RWPE2 (cell line): ENCODE measurements around the gene HSPD1.
A peak's percentile ranks its signal among the peaks of the same experiment; 100 is the strongest.

Experiments used
- ATAC-seq: fragments of 200-7000 bp; cut with Tn5 transposase; 3 replicates; pipeline ENCODE4 v1.9.1; 2021; ENCODE audit warnings: low read depth
- DNase-seq: peaks from one replicate; pipeline ENCODE4 v3.0.0-alpha.2; 2020; ENCODE audit warnings: low spot score
- H3K27ac ChIP-seq: fragments of 450-650 bp; 2 replicates; pipeline ENCODE4 v1.5.1; 2017; ENCODE audit warnings: mild to moderate bottlenecking; ENCODE audit not compliant: poor library complexity, severe bottlenecking
- H3K27me3 ChIP-seq: fragments of 250-450 bp; sonication (Bioruptor Pico); 2 replicates; pipeline ENCODE4 v1.5.1; 2021; ENCODE audit warnings: mild to moderate bottlenecking, moderate library complexity; ENCODE audit not compliant: insufficient read depth, poor library complexity, severe bottlenecking
- H3K36me3 ChIP-seq: fragments of 250-450 bp; sonication (Bioruptor Pico); 2 replicates; pipeline ENCODE4 v1.5.1; 2020; ENCODE audit warnings: low read depth, mild to moderate bottlenecking, moderate library complexity
- H3K4me1 ChIP-seq: fragments of 250-450 bp; sonication (Bioruptor Pico); 2 replicates; pipeline ENCODE4 v1.5.1; 2021; ENCODE audit warnings: mild to moderate bottlenecking, moderate library complexity; ENCODE audit not compliant: insufficient read depth, poor library complexity, severe bottlenecking
- H3K4me3 ChIP-seq: fragments of 250-450 bp; sonication (Bioruptor Pico); 2 replicates; pipeline ENCODE4 v1.5.1; 2021; ENCODE audit warnings: mild to moderate bottlenecking, moderate library complexity; ENCODE audit not compliant: severe bottlenecking
- H3K9me3 ChIP-seq: fragments of 250-450 bp; sonication (Bioruptor Pico); 2 replicates; pipeline ENCODE4 v1.5.1; 2021; ENCODE audit warnings: mild to moderate bottlenecking, moderate library complexity; ENCODE audit not compliant: severe bottlenecking
- TF ChIP-seq, protein P1 (sequence below): fragments of 450-650 bp; IDR thresholded peaks from one replicate; pipeline ENCODE4 v1.5.1; 2017; ENCODE audit warnings: mild to moderate bottlenecking, moderate library complexity; ENCODE audit not compliant: poor library complexity, severe bottlenecking

HSPD1 gene

DNA sequence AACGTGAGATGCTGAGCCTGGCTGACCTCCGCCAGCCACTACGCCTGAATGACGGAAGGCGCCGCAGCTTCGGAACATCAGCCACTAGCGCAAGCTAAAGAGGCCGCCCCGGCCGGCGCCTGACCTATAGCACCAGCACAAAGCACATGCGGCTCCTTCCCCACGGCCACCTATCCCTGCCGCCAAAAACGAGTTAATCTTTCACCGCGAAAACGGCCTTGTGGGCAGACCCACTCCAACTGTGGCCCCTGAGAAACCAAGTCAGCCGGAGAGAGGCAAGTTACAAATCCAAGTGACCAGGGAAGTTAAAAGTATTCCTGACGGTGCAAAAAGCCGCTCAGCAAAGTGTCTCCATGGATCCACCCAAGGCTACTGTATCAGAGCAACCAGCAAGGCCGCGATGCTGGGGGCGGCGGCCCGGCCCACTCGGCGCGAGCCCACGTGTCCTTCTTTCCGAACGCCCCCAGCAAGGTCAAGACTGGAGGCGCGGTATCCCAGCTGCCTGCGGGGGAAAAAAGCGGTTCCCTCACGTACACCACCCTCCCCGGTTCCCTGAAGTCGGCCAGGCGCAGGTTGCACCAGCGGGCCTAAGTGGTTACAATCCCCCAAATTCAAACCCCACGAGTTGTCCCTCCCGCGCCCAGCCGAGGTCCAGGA lies 575 bp downstream of the HSPD1 start:
- TF ChIP-seq, protein P1, sequence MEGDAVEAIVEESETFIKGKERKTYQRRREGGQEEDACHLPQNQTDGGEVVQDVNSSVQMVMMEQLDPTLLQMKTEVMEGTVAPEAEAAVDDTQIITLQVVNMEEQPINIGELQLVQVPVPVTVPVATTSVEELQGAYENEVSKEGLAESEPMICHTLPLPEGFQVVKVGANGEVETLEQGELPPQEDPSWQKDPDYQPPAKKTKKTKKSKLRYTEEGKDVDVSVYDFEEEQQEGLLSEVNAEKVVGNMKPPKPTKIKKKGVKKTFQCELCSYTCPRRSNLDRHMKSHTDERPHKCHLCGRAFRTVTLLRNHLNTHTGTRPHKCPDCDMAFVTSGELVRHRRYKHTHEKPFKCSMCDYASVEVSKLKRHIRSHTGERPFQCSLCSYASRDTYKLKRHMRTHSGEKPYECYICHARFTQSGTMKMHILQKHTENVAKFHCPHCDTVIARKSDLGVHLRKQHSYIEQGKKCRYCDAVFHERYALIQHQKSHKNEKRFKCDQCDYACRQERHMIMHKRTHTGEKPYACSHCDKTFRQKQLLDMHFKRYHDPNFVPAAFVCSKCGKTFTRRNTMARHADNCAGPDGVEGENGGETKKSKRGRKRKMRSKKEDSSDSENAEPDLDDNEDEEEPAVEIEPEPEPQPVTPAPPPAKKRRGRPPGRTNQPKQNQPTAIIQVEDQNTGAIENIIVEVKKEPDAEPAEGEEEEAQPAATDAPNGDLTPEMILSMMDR, result no peak
- peak overlapping the region; percentile 72 for H3K4me3 ChIP-seq
- peak overlapping the region; percentile 85 for H3K27ac ChIP-seq
- no peaks in the 10 kb centered on the region for H3K9me3 ChIP-seq
- H3K27me3 ChIP-seq, result no peaks in the 10 kb centered on the region
- ATAC-seq (peak; percentile 15), DNase-seq (peak; percentile 67)
- H3K4me1 ChIP-seq, result peaks cover 25% of the 10 kb centered on the region
- peaks cover 79% of the 10 kb centered on the region for H3K36me3 ChIP-seq

DNA sequence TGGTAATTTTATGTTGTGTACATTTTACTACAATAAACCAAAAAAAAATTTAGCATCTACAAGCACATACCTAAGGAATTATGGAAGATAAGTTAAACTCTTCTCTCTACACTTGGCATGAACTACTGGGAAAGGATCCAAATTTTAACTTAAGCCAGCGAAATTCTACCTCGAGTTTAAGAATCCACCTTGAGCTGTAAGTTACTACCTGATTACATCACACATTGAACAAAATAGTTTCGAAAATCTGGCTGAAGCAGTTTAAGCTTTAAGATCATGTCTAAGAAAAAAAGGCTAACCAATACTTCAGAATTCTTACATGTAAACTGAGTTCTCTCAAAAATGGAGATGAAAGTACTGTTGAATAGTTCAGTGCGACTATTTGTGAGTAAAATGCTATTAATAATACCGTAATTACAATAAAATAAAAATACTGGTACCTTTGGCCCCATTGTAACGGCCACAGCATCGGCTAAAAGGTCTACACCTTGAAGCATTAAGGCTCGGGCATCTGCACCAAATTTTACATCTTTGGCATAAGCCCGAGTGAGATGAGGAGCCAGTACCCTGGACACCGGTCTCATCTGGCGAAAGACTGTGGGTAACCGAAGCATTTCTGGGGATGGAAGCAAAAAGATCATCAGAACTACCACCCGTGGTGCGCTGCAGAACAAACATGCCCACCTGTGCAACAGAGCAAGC lies 1.3 kb downstream of the HSPD1 start:
- Histone ChIP-seq H3K27ac (peak overlapping the region; percentile 85), H3K4me3 (peak overlapping the region; percentile 72), H3K36me3 (peaks cover 81% of the 10 kb centered on the region), H3K27me3 (no peaks in the 10 kb centered on the region), H3K9me3 (no peaks in the 10 kb centered on the region), H3K4me1 (peaks cover 25% of the 10 kb centered on the region)
- ATAC-seq (no peak), DNase-seq (no peak)
- TF ChIP-seq, protein P1, result no peak

DNA sequence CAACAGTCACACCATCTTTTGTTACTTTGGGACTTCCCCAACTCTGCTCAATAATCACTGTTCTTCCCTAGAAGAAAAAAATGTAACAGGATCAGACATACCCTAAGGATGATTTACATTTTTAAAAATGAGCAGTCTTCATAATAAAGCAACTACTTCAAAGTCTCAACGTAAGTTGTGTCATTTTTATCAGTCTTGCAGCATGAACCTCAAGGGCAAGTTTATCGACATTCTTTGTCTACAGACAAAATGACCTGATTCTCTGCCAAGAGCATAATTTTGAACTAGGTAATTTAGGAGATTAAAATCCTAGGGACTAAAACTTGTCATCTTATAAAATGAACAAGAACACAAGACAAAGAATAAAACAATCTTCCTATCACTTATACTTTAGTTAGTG lies 2.3 kb downstream of the HSPD1 start:
- peak overlapping the region; percentile 8 for H3K27ac ChIP-seq
- no peaks in the 10 kb centered on the region for H3K9me3 ChIP-seq
- peaks cover 81% of the 10 kb centered on the region for H3K36me3 ChIP-seq
- TF ChIP-seq, protein P1, result no peak
- no peak for DNase-seq
- ATAC-seq, result no peak
- peak overlapping the region; percentile 72 for H3K4me3 ChIP-seq
- H3K27me3 ChIP-seq, result no peaks in the 10 kb centered on the region
- peaks cover 24% of the 10 kb centered on the region for H3K4me1 ChIP-seq

DNA sequence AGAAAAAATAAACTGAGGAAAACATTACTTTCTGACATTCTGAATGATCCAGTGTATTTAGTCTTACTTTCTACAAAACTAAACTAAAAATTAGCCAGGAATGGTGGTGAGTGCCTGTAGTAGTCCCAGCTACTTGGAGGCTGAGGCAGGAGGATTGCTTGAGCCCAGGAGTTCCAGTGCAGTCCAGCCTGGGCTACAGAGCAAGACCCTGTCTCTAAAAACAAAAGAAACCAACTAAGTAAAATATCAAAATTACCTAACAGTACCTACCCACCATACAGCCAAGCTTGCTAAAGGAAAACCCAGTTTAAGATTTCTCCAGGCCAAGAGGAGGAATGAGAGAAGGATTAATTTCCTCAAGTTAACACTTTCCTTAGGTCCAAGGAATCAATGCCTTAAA lies 2.9 kb downstream of the HSPD1 start:
- Histone ChIP-seq H3K27ac (peak overlapping the region; percentile 8), H3K36me3 (peaks cover 81% of the 10 kb centered on the region), H3K4me3 (no peak overlapping the region), H3K9me3 (no peaks in the 10 kb centered on the region), H3K4me1 (peaks cover 17% of the 10 kb centered on the region), H3K27me3 (no peaks in the 10 kb centered on the region)
- DNase-seq (no peak), ATAC-seq (no peak)
- TF ChIP-seq, protein P1, result no peak
